Body of pancreas (tissue), 4 donors: ENCODE measurements around the gene SUPV3L1. TPM values are rescaled to one million over a fixed set of nuclear protein-coding genes. Genes with fewer than 3 reads are reported as not detected.
A peak's percentile ranks its signal among the peaks of the same experiment; 100 is the strongest.

ENCODE experiments used
- ATAC-seq: fragments of 150-250 bp; one replicate; pipeline ENCODE4 v1.9.1; 2016
- DNase-seq, 4 donors: peaks; one replicate each; pipeline ENCODE4 v3.0.0-alpha.2; 2019
- H3K27ac ChIP-seq, 4 donors: fragments of 200-600 bp; sonication (generic); 1 replicate in 3 of 4; 2 replicates in 1 of 4; pipeline versions ENCODE4 v1.5.1 to v1.6.1; 2016 to 2019; ENCODE audit warnings: mild to moderate bottlenecking in 1 of 4, mixed read lengths in 1 of 4, moderate library complexity in 1 of 4
- H3K27me3 ChIP-seq, 2 donors: fragments of 200-600 bp; sonication (generic); one replicate each; pipeline ENCODE4 v1.6.0; 2016; ENCODE audit warnings: mild to moderate bottlenecking in 1 of 2
- H3K36me3 ChIP-seq, 2 donors: fragments of 200-600 bp; sonication (generic); replicated peaks in 1 of 2; 2 replicates each; pipeline ENCODE4 v1.5.1; 2016; ENCODE audit warnings: low read depth in 2 of 2; ENCODE audit not compliant: insufficient read depth in 1 of 2
- H3K4me1 ChIP-seq: fragments of 200-600 bp; sonication (generic); one replicate; pipeline ENCODE4 v1.6.0; 2016
- H3K4me3 ChIP-seq, 2 donors: fragments of 200-600 bp; sonication (generic); 1 replicate in 1 of 2; 2 replicates in 1 of 2; pipeline ENCODE4 v1.5.1; 2016 to 2019
- H3K9me3 ChIP-seq, 3 donors: fragments of 200-600 bp; sonication (generic); 1 replicate in 2 of 3; 2 replicates in 1 of 3; pipeline ENCODE4 v1.5.1; 2016
- POLR2A ChIP-seq, 3 donors: fragments of 450-650 bp; IDR thresholded peaks; one replicate each; pipeline ENCODE4 v1.6.1; 2016; ENCODE audit warnings: antibody characterized with exemption in 3 of 3, mild to moderate bottlenecking in 2 of 3
- WGBS, 2 donors: methylation state at CpG; one replicate each; pipeline ENCODE4 v1.1.5; 2017; 5-methylcytosine and 5-hydroxymethylcytosine counted together
- intact Hi-C: fragments of 100-400 bp; cut with DNase I; formaldehyde crosslinking; loops from one replicate; pipeline ENCODE4 v1.15.1; 2023
- total RNA-seq, 2 donors: library from RNA; depleted of rRNA; stranded (reverse); fragments of >200 nt; gene quantifications; one replicate each; pipeline ENCODE4 v1.1.0, GENCODE V29; 2016
- TF ChIP-seq, protein P1 (sequence below), 7 experiments: fragments of 450-650 bp in 4 of 7; fragments of 200-600 bp in 3 of 7; sonication (generic) in 3 of 7; IDR thresholded peaks; one replicate each; pipeline ENCODE4 v1.5.1; 2016 to 2019; ENCODE audit warnings: antibody characterized with exemption in 7 of 7

The SUPV3L1 gene
- total RNA-seq, 2 donors from 2014 or later: 10.9 to 25.1 TPM

GRCh38 chr10:69232252-69232651 lies 52.2 kb downstream of the SUPV3L1 start:
- Histone ChIP-seq H3K36me3 (no peaks in the 10 kb centered on the region), H3K27ac (no peak overlapping the region), H3K9me3 (no peaks in the 10 kb centered on the region), H3K27me3 (no peaks in the 10 kb centered on the region), H3K4me3 (no peak overlapping the region), H3K4me1 (no peaks in the 10 kb centered on the region)
- intact Hi-C loops: loop anchor here (10.0 kb wide), 1 partner anchor 273 kb away; no protein-coding TSS in a partner anchor
- DNase-seq: no peak
- no peak for ATAC-seq
- WGBS, 2 donors: 71 to 76% methylated on average over 9 of the region's 9 CpGs
- TF ChIP-seq, protein P1, sequence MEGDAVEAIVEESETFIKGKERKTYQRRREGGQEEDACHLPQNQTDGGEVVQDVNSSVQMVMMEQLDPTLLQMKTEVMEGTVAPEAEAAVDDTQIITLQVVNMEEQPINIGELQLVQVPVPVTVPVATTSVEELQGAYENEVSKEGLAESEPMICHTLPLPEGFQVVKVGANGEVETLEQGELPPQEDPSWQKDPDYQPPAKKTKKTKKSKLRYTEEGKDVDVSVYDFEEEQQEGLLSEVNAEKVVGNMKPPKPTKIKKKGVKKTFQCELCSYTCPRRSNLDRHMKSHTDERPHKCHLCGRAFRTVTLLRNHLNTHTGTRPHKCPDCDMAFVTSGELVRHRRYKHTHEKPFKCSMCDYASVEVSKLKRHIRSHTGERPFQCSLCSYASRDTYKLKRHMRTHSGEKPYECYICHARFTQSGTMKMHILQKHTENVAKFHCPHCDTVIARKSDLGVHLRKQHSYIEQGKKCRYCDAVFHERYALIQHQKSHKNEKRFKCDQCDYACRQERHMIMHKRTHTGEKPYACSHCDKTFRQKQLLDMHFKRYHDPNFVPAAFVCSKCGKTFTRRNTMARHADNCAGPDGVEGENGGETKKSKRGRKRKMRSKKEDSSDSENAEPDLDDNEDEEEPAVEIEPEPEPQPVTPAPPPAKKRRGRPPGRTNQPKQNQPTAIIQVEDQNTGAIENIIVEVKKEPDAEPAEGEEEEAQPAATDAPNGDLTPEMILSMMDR (IDR thresholded peaks at IDR 0.05): no peak
- TF ChIP-seq POLR2A (IDR thresholded peaks at IDR 0.05): no peak

DNA sequence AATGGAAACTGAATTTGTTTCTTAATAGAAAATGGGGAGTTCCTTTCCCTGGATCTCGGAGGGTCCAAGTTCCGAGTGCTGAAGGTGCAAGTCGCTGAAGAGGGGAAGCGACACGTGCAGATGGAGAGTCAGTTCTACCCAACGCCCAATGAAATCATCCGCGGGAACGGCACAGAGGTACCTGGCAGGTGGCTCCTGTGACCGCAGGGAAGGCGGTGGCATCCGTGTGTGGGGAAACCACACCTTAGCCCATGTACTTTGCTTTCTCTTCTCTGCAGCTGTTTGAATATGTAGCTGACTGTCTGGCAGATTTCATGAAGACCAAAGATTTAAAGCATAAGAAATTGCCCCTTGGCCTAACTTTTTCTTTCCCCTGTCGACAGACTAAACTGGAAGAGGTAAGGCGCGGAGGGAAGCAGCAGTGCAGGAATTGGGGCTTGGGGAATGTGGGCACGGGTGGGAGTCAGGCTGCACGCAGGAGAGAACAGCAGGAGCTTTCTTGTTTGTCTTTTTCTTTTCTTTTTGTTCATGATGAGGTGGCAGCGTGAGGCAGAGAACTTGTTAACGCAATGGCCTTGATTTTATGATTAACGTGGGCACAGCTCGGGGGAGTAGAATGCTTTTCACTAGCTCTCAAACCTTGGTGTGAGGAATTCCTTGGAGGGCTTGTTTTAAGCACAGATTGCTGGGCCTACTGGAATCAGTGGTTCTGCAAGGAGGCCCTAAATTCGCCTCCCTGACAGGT lies 52.9 kb downstream of the SUPV3L1 start:
- no peak for DNase-seq
- TF ChIP-seq, protein P1 (IDR thresholded peaks at IDR 0.05): no peak
- no peaks in the 10 kb centered on the region for H3K4me1 ChIP-seq
- H3K9me3 ChIP-seq: no peaks in the 10 kb centered on the region
- no peaks in the 10 kb centered on the region for H3K27me3 ChIP-seq
- 79 to 84% methylated on average over 21 to 22 of the region's 22 CpGs for WGBS, 2 donors
- no peak overlapping the region for H3K27ac ChIP-seq
- H3K36me3 ChIP-seq: no peaks in the 10 kb centered on the region
- intact Hi-C loops: loop anchor here (10.0 kb wide), 1 partner anchor 272 kb away; no protein-coding TSS in a partner anchor
- ATAC-seq: no peak
- no peak overlapping the region for H3K4me3 ChIP-seq

DNA sequence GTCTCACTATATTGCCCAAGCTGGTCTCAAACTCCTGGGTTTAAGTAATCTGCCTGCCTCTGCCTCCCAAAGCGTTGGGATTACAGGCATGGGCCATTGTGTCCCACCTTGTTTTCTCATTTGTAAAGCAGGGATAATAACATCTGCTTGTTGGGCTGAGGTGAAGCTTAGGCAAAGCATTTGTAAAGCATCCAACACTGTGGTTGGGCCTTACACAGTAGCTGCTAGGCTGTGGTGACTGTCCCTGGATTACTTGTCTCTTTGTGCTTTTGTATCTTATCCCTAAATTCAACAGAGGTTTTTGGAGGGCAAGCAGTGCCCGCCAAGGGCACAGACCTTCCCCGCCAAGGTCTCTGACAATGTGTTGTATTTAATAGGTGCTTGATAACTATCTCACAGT lies 54.4 kb downstream of the SUPV3L1 start:
- Histone ChIP-seq H3K4me1 (no peaks in the 10 kb centered on the region), H3K27me3 (no peaks in the 10 kb centered on the region), H3K4me3 (no peak overlapping the region), H3K9me3 (no peaks in the 10 kb centered on the region), H3K27ac (no peak overlapping the region), H3K36me3 (no peaks in the 10 kb centered on the region)
- no peak for ATAC-seq
- WGBS, 2 donors: 84 to 85% methylated on average over 3 of the region's 3 CpGs
- DNase-seq: no peak
- TF ChIP-seq, protein P1 (IDR thresholded peaks at IDR 0.05): no peak
- TF ChIP-seq POLR2A (IDR thresholded peaks at IDR 0.05): no peak
- intact Hi-C loops: loop anchor here (2.0 to 10.0 kb wide), 2 partner anchors 160 to 270 kb away; no protein-coding TSS in a partner anchor

GRCh38 chr10:69237528-69238159 lies 57.6 kb downstream of the SUPV3L1 start:
- H3K4me1 ChIP-seq: no peaks in the 10 kb centered on the region
- ATAC-seq: peak; percentile 96
- no peaks in the 10 kb centered on the region for H3K27me3 ChIP-seq
- DNase-seq: peak; percentile 82 to 89 (median 86)
- H3K4me3 ChIP-seq: no peak overlapping the region
- TF ChIP-seq, protein P1 (IDR thresholded peaks at IDR 0.05): peak; percentile 68 to 95 (median 90)
- no peak for TF ChIP-seq POLR2A (IDR thresholded peaks at IDR 0.05)
- 27 to 30% methylated on average over 17 of the region's 17 CpGs for WGBS, 2 donors
- H3K36me3 ChIP-seq: no peaks in the 10 kb centered on the region
- H3K9me3 ChIP-seq: no peaks in the 10 kb centered on the region
- intact Hi-C loops: loop anchor here (10.0 kb wide), 1 partner anchor 267 kb away; no protein-coding TSS in a partner anchor
- no peak overlapping the region for H3K27ac ChIP-seq
